Activated CD4-positive, alpha-beta T cell treated with anti-CD3 and anti-CD28 coated beads, Interleukin-2, amount 50 U/mL, for 48 hours (primary cell): ENCODE results near the gene PRSS22.
A peak's percentile ranks its signal among the peaks of the same experiment; 100 is the strongest.

Experiments
- DNase-seq, 2 experiments: peaks; one replicate each; pipeline ENCODE4 v3.0.0-alpha.2; 2020

Gene PRSS22

DNA sequence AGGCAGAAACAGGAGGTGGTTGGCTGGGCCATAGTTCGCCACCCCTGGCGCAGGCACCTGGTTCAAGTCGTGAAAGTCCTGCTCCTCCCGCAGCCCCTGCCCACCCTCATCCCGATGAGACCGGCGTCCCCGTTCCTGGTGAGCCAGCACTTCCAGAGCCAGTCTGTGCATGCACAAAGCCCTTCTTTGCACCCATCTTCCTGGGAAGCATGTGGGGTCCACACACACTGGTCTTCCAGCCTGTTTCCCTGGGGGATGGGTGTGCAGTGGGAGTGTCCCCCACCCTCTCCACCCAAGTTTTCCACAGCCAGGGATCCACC lies 29.5 kb downstream of the PRSS22 start:
- DNase-seq, result no peak

DNA sequence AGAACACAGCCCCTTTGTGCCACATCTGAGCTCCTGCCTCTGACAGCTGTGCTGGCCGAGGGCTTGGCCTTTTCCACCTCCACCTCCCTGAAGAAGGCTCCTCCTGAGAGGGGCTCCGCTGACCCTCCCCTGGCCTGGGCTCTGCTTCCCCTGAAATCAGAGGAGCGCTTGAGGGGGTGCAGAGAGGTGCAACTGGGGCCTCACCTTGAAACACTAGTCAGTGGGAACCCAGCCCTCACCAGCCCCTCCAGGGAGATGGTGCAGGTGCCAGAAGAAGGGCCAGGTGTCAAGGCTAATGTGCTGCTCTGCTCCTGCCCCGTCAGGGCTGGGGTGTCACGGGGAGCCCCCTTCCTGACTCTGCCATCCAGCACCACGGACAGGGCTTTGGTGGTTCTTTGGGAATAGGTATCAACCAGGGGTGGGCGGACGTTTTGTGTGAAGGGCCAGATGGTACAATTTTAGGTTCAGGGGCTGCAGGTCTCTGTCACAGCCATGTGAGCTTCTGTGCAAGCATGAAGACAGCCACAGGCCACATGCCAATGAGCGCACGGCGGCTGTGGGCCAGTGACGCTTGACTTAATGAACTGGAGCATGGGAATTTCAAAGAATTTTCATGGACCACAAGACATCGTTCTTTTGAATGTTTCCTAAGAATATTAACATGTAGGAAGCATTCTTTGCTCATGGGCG lies 30.0 kb downstream of the PRSS22 start:
- DNase-seq, result no peak

DNA sequence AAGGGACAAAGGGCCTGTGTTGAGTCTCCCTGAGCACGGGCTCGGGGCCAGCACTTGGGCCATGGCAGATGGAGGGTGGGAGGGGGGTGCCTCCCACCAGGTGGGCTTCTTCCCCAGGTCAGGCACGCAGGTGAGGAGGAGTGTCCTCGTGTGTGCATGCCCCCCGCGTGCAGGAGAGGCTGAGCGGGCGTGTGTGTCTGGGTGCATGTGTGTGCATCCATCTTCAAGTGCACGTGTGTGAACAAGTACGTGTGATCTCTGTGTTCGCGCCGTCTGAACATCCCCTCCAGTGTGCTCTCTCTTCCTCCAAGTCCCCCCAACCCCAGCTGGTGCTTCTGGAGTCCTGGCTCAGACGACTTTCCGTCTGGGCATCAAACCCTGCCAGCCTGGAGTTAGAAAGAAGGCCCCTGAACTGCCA lies 30.6 kb downstream of the PRSS22 start:
- DNase-seq, result no peak

DNA sequence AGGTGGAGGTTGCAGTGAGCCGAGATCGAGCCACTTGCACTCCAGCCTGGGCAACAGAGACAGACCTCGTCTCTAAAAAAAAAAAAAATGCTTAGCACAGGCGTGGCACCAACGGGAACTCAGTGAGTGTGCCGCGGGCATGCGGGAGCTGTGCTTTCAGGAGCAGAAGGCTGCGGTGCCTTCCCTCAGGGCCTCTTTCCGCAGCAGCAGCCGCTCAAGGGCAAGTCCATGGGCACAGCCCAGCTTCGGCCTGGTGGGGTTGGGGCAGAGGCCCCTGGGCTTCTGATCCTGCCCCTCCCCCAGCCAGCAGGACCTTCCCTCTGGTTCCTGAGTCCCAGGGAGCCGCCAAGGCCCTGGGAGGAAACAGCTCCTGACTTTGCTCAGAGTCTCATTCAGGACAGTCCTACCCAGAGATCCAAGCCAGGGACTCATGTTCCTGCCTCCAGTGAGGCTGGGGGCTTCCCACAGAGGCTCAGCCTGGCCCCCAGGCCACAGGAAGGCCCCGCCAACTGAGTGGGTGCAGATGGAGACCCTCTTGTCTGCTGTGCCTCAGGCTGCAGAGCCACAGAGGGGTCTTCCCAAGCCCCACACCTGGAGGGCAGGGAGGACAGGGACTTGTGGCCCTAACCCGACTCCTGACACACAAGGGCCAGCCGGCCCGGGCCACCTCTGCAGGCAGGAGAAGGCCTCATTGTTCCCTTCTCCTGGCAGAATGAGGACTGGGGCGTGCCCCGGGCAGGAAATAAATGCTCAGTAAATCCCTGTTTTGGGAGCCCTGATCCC lies 31.2 kb downstream of the PRSS22 start:
- DNase-seq, result no peak

DNA sequence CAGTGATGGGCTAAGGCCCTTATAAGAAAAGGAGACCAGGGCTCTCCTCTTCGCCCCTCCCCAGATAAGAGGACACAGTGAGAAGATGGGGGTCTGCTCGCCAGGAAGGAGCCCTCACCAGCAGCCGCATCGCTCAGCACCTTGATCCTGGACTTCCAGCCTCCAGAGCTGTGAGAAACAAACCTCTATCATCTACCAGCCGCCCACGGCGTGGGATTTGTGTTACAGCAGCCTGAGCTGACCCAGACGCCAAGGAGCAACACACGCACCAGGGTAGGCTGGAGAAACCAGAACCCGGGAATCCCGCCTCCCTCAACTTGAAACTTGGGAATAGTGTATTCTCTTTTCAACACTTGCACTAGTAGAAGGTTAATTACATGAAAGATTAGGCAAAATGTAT lies 32.1 kb downstream of the PRSS22 start:
- DNase-seq, result no peak

DNA sequence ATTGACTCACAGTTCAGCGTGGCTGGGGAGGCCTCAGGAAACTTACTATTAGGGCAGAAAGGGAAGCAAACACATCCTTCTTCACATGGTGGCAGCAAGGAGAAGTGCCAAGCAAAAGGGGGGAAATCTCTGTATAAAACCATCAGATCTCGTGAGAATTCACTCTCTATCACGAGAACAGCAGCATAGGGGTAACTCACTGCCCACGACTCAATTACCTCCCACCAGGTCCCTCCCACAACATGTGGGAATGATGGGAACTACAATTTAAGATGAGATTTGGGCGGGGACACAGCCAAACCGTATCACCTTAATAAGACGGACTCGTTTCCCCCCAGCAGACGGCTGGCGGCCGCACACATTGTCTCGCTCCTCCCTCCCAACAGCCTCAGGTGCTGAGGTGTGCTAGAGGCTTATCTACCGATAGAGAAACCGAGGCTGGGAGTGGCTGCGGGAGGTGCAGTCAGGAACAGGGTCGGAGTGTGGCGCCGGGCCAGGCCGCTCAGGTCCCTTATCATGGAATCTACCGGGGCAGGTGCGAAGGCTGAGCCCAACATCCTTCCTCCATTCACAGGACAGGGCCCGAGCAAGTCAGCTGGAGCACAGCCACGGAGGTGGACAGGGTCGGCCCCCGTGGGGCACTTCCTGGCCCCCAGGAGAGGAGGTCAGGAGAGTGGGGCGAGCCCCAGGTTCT lies 32.8 kb downstream of the PRSS22 start:
- no peak for DNase-seq

DNA sequence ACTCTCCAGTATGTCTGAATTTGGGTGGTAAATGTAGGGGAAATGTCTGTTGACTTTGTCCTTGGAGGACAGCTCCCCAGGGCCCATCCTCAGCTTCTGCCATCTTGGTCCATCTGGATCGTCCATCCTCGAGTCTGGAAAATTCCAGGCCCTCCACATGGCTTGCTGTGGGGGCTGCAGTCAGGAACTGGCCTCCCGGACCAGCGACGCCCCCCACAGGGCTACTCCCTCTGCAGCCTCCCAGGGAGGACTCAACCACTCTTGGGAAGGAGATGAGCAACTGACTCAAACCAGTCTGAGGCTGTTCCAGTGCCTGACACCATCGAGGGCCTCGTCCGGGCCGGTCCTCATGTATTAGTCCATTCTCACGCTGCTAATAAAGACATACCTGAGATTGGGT lies 33.3 kb downstream of the PRSS22 start:
- no peak for DNase-seq

DNA sequence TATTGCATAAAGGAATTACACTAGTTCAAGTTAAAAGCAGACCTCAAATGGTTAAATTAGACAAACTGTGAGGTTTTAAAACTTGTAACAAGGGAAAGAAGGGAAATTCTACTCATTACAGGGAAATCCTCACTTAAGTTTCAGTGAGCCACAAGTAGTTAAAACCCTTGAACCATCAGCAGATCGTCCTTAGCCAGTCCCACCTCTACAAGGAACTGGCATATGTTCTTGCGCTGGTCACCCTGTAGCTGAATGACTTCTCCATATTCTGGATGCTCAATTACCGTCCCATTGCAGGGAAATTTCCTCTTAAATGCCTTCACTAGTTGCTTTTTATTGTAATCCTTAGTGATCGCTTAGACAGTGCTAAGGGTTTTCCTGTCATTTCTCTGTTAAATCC lies 35.5 kb downstream of the PRSS22 start:
- no peak for DNase-seq

DNA sequence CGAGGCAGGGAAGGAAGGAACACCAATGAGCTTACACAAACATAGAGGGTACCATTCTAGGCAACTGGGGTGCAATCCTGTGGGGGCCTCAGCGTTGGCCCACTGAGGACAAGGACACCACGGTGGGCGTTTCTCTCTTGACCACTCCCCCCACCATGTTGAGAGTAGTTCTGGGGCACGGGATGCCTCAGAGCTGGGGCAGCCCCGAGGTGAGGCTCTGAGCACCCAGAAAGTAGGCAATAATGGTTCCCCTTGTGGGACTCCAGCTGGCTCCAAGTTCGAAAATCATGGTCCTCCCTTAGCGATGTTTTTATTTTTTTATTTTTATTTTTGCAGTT lies 35.8 kb downstream of the PRSS22 start:
- DNase-seq, result no peak

DNA sequence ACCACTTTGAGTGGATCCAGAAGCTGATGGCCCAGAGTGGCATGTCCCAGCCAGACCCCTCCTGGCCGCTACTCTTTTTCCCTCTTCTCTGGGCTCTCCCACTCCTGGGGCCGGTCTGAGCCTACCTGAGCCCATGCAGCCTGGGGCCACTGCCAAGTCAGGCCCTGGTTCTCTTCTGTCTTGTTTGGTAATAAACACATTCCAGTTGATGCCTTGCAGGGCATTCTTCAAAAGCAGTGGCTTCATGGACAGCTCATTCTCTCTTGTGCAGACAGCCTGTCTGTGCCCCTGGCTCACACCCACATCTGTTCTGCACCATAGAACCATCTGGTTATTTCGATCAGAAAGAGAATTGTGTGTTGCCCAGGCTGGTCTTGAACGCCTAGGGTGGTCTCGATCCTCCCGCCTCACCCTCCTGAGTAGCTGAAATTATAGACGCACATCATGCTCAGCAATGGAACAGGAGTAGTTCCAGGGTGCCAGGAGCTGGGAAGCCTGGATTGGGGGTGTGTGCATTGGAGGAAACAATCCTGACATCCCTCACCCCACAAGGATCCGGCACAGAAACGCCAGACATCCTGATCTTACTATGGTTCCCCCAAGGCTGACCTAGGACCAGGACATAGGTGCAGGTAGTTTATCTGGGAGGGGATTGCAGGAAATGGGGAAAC lies 36.3 kb downstream of the PRSS22 start:
- no peak for DNase-seq

DNA sequence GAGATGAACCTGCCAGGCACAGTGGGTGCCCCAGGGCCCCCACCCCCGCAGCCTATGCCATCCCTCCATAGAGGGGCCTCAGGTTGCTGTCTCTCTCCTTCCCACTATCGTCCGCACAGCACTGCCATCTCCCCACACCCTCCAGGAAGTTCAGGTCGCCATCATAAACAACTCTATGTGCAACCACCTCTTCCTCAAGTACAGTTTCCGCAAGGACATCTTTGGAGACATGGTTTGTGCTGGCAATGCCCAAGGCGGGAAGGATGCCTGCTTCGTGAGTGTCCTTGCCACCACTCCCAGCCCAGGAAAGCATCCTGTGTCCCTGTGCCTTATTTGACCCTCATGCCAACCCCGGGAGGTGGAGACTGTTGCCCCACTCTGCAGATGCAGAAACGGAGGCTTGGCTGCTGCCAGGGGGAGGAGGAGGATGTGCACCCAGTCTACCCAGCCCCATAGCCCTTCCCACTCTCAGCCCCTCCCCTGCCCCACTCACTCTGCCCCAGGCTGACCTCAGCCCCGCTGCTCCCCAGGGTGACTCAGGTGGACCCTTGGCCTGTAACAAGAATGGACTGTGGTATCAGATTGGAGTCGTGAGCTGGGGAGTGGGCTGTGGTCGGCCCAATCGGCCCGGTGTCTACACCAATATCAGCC lies 37.0 kb downstream of the PRSS22 start:
- DNase-seq, result no peak

DNA sequence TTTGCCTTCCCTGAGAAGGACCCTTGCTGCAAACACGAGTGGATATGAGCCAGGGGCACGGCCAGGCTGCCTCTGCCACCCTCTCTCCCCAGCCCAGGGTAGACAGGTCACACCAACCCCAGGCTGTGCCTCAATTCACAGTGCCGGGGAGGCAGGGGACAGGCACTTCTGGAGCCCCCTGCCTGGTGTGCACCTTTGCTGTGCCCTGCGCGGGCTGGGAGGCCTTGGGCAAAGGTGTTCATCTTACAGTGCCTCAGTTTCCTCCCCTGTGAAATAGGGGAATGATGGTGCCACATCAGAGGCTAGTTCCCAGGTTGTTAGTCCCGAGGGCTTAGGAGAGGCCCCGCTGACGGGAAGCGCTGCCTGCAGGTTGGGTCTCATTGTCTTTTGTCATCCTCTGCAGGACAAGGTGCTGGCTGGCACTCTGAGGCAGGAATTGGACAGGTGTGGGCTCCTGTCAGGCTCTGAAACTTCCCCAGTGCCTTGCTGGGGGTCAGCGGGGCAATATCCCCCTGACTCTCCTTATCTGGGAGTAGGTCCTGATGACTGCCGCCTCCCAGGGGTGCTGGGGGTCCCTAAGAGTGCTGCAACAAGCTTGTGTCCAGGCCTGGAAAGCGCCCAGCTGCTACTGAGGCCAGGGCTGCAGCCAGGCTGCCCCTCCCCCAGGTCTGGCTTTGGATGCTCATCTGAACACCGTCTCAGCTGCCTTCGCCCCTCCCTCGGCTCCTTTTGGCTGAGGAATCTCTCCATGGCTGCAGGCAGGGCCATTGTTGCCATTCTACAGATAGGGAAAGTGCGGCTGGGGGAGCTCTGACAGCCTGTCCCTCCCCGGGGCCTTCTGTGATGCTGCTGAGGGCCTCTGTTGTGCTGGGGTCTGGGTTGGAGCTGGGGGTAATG lies 37.8 kb downstream of the PRSS22 start:
- DNase-seq, result no peak

DNA sequence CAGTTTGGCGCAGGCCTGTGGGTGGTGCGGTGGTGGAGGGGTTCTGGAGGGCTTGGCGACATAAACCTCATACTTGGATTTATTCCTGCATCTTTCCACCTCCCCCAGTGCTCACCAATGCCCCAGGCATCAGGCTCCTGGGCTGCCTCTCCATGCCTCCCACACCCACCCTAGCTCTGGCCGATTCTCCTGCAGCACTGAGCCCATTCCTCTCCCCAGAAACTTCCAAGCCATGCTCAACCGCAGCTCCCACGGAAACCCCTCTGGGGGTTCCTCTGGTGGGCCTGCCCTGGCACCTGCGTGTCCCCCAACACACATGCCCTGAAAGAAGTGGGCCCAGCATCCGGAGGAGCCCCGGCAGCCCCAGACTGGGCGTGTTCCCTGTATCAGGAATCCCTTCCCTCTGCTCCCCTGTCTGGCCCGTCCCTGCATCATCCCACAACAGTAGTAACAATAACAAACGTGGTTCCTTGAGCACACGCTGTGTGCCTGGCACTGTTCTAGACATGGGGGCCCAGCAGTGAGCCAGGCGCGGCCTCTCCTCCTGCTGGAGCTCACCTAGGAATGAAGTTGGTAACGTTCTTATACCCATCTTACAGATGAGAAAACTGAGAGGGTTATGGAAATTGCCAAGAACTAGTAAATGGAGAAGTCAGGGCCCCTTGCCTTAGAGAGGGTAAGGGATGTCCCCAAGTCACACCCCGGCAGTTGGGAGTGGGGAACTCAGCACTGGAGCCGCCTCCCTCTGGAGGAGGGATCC lies 38.6 kb downstream of the PRSS22 start:
- DNase-seq, result no peak

DNA sequence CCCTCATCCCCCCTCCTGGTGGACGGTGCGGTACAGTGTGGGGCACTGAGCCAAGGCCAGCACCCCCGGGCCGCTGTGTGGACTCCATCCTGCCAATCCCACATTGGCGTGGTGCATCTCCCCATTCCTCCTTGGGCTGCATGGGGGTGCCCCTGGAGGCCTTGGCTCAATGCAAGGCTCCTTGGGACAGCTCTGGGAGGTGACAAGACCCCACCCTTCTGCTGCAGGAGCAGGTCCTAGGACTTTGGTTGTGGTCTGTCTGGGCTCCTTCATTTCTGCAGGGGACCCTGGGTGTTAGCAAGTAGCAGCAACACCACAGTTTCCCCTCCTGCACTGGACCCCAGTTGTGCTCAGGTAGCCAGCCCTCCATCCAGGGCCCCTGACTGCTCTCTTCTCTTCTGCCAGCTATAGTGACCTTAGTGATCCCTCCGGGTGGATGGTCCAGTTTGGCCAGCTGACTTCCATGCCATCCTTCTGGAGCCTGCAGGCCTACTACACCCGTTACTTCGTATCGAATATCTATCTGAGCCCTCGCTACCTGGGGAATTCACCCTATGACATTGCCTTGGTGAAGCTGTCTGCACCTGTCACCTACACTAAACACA lies 39.6 kb downstream of the PRSS22 start:
- DNase-seq, result no peak

DNA sequence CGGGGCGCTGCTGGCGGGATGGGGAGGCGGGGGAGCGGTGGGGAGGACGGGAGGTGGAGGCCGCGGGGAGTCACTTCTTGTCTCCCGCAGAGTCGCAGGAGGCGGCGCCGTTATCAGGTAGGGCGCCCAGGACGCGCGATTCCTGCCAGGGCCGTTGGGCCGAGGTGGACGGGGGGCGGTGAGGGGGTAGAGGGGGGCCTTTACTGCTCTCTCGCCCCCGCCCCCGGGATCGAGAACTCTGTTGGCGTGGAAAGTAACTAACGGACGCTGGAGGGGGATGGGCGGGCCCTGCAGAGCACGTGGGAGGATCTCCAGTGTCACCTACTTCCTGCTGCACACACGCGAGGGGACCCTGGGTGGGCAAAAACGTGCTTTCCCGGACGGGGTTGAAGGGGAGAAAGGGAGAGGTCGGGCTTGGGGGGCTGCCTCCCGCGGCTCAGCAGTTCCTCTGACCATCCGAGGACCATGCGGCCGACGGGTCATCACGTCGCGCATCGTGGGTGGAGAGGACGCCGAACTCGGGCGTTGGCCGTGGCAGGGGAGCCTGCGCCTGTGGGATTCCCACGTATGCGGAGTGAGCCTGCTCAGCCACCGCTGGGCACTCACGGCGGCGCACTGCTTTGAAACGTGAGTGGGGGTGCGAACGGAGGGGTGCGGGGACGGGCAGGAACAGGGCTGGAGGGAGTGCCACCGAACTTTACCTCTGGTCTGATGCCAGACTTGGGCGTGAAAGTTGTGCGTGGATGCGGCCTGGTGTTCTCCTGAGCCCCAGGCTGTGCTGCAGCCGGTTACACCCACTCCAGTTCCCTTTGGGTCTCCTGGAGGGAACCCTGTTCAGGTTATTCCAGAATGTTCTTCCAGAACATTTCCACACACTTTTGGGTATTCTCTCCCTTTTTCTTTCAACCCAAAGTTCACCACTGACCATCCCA lies 40.4 kb downstream of the PRSS22 start:
- peak in 1 of 2 experiments; percentile 9 for DNase-seq

DNA sequence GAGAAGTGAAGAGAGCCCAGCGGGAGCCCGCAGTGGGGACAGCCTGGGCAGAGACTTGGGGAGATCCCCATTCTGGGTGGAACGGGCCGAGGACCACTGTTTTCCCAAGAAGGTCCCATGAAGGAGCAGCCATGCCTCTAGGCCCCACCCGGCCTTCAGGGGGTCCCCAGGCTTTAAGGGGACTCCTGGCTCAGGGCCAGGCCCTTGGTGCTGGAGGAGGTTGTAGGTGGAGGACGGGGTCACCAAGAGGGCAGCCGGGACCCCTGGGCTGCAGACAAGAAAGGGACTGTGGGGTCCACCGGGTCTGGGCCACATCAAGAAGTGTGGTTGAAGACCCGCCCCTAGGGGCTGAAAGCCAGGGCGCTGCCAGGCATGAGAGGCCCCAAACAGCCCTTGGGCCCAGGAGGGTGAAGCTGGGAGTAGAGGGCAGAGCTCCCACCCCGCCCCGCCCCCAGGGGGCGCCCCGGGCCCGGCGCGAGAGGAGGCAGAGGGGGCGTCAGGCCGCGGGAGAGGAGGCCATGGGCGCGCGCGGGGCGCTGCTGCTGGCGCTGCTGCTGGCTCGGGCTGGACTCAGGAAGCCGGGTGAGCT lies 41.1 kb downstream of the PRSS22 start, which contains the start of gene PRSS21:
Gene PRSS21, plus strand, starts transcription at position 487 of the 589 bp plus-strand sequence. Its CDS starts 32 bp downstream, at position 519.
- peak; percentile 33 to 40 for DNase-seq

DNA sequence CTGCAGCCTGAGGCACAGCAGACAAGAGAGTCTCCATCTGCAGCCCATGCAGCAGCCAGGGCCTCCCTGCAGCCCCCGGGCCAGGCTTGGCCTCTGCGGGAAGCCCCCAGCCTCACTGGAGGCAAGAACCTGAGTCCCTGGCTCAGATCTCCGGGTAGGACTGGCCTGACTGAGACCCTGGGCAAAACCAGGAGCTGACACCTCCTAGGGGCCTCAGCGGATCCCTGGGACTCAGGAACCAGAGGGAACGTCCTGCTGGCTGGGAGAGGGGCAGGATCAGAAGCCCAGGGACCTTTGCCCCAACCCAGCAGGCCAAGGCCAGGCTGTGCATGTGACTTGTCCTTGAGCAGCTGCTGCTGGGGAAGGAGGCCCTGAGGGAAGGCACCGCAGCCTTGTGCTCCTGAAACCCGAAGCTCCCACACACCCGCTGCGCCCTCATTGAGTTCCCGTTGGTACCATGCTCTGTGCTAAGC lies 42.6 kb downstream of the PRSS22 start:
- no peak for DNase-seq

DNA sequence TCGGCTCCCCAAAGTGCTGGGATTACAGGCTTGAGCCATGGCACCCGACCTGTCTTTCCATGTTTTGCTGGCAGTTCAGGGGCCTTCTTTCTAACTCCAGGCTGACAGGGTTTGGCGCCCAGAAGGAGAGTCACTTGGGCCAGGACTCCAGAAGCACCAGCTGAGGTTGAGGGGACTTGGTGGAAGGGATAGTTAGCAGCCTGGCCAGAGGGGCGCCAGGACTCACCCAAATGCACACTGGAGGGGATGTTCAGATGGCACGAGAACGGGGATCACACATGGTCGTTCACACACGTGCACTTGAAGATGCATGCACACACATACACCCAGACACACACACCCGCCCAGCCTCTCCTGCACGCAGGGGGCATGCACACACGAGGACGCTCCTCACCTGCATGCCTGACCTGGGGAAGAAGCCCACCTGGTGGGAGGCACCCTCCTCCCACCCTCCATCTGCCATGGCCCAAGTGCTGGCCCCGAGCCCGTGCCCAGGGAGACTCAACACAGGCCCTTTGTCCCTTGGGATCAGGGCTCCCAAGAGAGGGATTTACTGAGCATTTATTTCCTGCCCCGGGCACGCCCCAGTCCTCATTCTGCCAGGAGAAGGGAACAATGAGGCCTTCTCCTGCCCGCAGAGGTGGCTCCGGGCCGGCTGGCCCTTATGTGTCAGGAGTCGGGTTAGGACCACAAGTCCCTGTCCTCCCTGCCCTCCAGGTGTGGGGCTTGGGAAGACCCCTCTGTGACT lies 43.2 kb downstream of the PRSS22 start:
- DNase-seq, result no peak
